GM18867 (cell line): ENCODE results near the gene FGF14.

Source experiments
- ATAC-seq: cut with Tn5 transposase; IDR thresholded peaks from one replicate; pipeline ENCODE4 v1.9.1; 2021; ENCODE audit warnings: mild to moderate bottlenecking, moderate library complexity; ENCODE audit not compliant: unreplicated experiment

FGF14 gene

GRCh38 chr13:102002287-102002686 is 399.6 kb downstream of the FGF14 start:
- no peak for ATAC-seq

DNA sequence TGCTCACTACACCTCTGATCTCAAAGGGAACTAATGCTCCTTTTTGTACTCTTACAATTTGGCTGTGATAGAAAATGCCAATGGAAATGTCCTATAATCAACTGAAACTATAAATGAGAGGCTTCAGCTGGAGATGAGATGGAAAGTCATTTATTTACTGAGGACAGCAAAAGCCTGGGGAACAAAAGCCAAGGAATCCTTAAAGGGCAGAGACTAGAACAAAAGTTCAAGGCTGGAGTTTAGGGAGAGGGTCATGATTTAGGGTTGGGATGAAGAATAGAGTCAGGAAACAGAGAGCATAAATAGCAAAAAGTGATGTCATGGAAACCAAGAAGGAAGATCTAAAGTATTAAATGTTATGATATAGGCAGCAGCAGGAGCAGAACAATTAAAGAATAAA is 401.1 kb downstream of the FGF14 start:
- no peak for ATAC-seq

DNA sequence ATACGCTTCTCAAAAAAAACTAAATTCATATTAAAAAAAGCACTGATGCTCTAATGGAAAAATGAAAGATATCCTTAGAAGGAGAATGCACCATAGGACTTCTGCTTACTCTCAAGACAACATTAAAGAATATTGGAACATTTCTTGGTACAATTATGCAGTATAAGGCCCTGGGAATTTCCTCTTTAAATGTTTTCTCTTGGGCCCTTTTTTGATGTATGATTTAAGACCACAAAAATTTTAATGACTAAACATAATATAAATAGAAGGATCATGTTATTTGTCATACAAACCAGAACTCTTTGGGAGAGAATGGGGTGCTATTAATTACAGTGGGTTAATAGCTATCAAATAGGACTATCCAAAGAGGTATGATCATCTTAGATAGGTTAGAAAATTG is 403.7 kb downstream of the FGF14 start:
- ATAC-seq: no peak

DNA sequence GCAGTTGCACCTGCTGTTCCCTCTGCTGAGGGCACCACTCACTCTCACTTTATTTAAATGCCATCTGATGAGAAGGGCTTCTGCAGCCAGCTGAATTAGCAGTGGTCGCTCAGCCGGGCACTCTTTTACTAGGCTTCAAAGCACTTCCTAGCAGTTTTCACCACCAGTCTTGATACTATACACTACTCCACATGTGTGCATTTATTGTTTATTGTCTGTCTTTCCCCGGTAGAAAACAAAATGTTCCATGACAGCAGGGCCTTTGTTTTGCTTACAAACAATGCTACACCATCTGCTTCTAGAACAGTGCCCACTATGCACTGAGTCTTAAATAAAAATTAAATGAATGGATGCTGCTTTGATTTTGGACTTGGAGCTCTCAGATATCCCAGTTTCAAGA is 404.9 kb downstream of the FGF14 start:
- ATAC-seq: no peak

DNA sequence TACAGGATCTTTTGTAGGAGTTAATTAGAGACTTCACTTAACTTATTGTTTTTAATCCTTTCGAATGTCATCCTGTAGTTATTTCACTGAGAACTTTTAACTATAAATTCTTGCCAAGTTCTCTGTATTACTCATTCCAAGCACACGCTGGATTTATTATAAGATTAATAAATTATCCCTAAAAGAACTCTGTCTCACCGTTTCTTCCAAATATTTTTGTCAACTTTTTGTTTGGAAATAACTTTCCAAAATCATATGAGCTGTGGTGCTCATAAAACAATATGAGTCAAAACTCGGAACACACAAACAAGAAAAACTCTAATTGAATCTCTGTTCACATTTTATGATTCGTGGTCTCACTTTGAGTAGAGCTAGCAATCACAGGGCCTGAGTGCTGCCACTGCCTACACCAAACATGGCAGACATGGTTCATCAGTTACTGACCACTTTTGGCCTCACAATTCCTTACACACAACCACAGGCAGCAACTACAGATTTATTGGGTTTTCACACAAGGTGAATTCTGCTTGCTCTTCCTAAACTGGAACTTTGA is 412.0 kb downstream of the FGF14 start:
- ATAC-seq: no peak

DNA sequence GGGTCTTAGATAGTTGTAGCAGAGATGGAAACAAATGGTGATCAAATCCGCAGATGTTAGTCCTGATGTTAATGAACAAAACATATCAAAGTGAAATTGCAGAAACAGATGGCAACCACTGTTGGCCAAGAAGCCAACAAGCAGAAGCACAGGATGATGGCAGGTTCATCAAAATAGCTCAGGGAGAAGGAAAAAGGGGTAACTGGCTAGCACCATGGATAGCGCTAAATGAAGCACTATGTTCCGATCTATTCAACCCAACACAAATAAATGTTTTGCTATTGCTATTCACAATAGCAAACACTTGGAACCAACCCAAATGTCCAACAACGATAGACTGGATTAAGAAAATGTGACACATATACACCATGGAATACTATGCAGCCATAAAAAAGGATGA is 413.7 kb downstream of the FGF14 start:
- ATAC-seq: no peak

DNA sequence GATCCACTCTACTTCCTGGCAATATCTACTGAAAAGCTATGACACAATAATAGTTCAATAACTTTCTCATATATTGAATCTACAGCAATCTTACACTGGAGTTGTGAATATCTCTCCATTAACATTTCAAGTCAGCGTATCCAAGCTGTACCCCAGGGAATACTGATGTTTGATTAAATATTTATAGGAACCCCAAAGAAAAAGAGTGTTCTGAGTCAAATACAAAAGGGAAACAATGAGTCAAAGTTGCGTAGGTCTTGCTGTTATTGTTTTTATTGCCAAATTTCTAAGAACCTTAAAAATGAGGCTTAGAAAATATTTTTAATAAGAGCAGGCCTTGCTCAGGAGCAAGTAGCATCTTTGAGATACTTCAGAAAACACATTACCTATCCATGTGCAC is 415.5 kb downstream of the FGF14 start:
- no peak for ATAC-seq

GRCh38 chr13:101985321-101985720 is 416.5 kb downstream of the FGF14 start:
- ATAC-seq: no peak

DNA sequence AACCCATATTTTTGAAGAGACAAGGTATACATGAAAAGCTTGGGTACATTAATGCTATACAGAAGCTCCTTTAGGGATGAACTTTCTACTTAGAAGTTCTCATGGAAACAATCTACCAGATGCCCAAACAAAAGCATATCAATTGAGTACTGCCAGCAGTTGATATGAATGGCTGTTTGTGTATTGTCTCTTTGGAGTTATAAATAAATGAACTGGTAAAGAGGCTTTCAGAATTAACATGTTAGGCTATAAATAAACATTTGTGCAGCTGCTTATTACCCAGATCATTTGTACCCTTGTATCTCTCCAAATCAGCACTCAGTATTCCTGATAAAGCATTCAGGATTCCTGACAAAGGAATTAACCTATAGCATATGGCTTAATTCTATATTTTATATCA is 418.9 kb downstream of the FGF14 start:
- no peak for ATAC-seq

- no peak for ATAC-seq
Observed at GRCh38 chr13:101979825-101980224, 422.0 kb downstream of the FGF14 start.

GRCh38 chr13:101978552-101979315 is 423.1 kb downstream of the FGF14 start:
- no peak for ATAC-seq

DNA sequence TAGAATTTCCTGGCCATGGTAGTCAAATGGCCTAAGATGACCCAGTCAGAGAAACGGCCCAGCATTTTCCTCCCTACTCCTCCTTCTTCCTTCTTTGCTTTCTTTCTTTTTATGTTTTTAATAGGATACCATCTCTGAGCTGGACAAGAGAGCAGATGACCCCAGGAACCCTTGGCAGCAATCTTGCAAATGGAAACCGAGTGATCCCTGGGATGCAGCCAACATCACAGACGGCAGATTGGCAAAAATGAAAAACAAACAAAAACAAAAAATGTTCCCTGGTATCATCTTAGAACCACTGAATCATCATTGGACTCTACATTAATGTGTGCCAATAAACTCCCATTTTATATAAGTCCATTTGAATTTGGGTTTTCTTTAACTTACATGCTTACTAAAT is 424.4 kb downstream of the FGF14 start:
- ATAC-seq: no peak

- ATAC-seq: no peak
Observed at GRCh38 chr13:101972191-101972590, 429.7 kb downstream of the FGF14 start.

DNA sequence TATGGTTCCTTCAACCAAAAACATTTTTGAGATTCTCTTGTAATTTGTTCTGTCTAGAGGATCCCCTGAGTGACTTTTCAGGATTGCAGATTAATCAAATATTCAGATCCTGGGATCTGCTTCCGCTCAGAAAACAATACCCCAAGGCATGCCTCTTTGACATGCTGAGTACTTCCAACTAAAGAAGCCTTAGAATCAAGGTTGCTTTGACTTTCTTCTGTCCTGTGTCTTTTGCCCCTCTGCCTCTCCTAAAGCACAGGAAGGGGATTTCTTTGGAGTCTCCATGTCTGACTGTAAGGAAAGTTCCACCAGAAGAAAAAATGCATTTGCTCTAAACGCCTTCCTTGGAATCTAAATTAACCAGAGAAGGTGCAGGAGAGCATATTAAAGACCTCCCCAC is 431.5 kb downstream of the FGF14 start:
- ATAC-seq: no peak

DNA sequence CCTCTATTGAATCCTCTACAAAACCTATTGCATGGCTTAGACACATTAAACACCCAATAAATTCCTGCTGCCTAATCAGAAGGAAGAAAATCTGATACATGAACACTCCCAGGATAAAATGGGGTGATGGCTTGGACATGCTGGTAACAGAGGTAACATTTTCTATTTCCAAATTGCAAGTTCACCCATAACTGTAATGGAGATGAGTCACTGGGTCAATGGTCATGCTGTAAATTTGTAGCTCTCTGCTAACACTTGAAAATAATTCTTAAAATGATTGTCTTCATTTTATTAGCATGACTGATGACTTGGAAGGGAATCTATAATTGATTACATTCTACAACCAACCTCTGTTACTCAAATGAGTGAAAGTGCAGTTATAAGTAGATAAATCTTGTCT is 434.1 kb downstream of the FGF14 start:
- ATAC-seq: no peak

GRCh38 chr13:101967216-101967615 is 434.6 kb downstream of the FGF14 start:
- ATAC-seq: no peak

- ATAC-seq: no peak
Observed at GRCh38 chr13:101965096-101965495, 436.8 kb downstream of the FGF14 start.

GRCh38 chr13:101959016-101959415 is 442.8 kb downstream of the FGF14 start:
- ATAC-seq: no peak

GRCh38 chr13:101955764-101956163 is 446.1 kb downstream of the FGF14 start:
- peak; percentile 59 for ATAC-seq

GRCh38 chr13:101951114-101951513 is 450.7 kb downstream of the FGF14 start:
- ATAC-seq: no peak

GRCh38 chr13:101949681-101950080 is 452.2 kb downstream of the FGF14 start:
- no peak for ATAC-seq

- ATAC-seq: no peak
Observed at GRCh38 chr13:101946401-101946800, 455.4 kb downstream of the FGF14 start.

GRCh38 chr13:101945435-101945834 is 456.4 kb downstream of the FGF14 start:
- no peak for ATAC-seq
